Trophoblast cell (in vitro differentiated cells and primary cell): ENCODE results near the gene BSN.
"Not testable (repeated sequence)": the region's sequence is repeated elsewhere in the genome, so short reads cannot be mapped to it uniquely, and the experiment has no call there.

Experiments used
- DNase-seq, 2 donors: peaks; one replicate each; pipeline ENCODE4 v3.0.0-alpha.2; 2016
- H2AFZ ChIP-seq: 2 replicates; pipeline ENCODE4 v1.6.1; 2013; ENCODE audit warnings: low read length, moderate library complexity, mild to moderate bottlenecking; ENCODE audit not compliant: insufficient read depth, poor library complexity
- H2AK5ac ChIP-seq: 2 replicates; pipeline ENCODE4 v1.6.1; 2013; ENCODE audit warnings: mild to moderate bottlenecking, low read length
- H2BK120ac ChIP-seq: 2 replicates; pipeline ENCODE4 v1.6.1; 2013; ENCODE audit warnings: low read length, mild to moderate bottlenecking, moderate library complexity; ENCODE audit not compliant: insufficient read depth, poor library complexity
- H2BK12ac ChIP-seq: 2 replicates; pipeline ENCODE4 v1.6.1; 2013; ENCODE audit warnings: mild to moderate bottlenecking, low read length, moderate library complexity
- H2BK5ac ChIP-seq: 2 replicates; pipeline ENCODE4 v1.6.1; 2013; ENCODE audit warnings: low read length, low read depth, moderate library complexity, mild to moderate bottlenecking; ENCODE audit not compliant: poor library complexity
- H3K14ac ChIP-seq: 2 replicates; pipeline ENCODE4 v1.6.1; 2013; ENCODE audit warnings: mild to moderate bottlenecking, low read length
- H3K18ac ChIP-seq: 2 replicates; pipeline ENCODE4 v1.6.1; 2013; ENCODE audit warnings: mild to moderate bottlenecking, low read length
- H3K23ac ChIP-seq: 2 replicates; pipeline ENCODE4 v1.6.1; 2013; ENCODE audit warnings: low read length
- H3K27ac ChIP-seq: 2 replicates; pipeline ENCODE4 v1.5.1; 2013; ENCODE audit warnings: low read depth, mild to moderate bottlenecking, inconsistent platforms, low read length, moderate library complexity
- H3K27me3 ChIP-seq: 2 replicates; pipeline ENCODE4 v1.6.1; 2013; ENCODE audit warnings: inconsistent platforms, mild to moderate bottlenecking, low read length, moderate library complexity; ENCODE audit not compliant: insufficient read depth
- H3K36me3 ChIP-seq, 2 experiments: 1 replicate in 1 of 2; 2 replicates in 1 of 2; pipeline ENCODE4 v1.6.1; 2013; ENCODE audit warnings: low read length in 2 of 2, mild to moderate bottlenecking in 2 of 2, moderate library complexity in 1 of 2; ENCODE audit not compliant: insufficient read depth in 2 of 2, control insufficient read depth in 1 of 2
- H3K4ac ChIP-seq: 2 replicates; pipeline ENCODE4 v1.6.1; 2013; ENCODE audit warnings: low read depth, mild to moderate bottlenecking, low read length, moderate library complexity
- H3K4me1 ChIP-seq, 2 experiments: 1 replicate in 1 of 2; 2 replicates in 1 of 2; pipeline ENCODE4 v1.6.1; 2013; ENCODE audit warnings: low read length in 2 of 2, mild to moderate bottlenecking in 2 of 2, moderate library complexity in 1 of 2; ENCODE audit not compliant: insufficient read depth in 2 of 2, control insufficient read depth in 1 of 2
- H3K4me2 ChIP-seq: 2 replicates; pipeline ENCODE4 v1.6.1; 2013; ENCODE audit warnings: inconsistent platforms, mild to moderate bottlenecking, low read length, moderate library complexity
- H3K4me3 ChIP-seq: 2 replicates; pipeline ENCODE4 v1.5.1; 2013; ENCODE audit warnings: mild to moderate bottlenecking, low read depth, low read length, inconsistent platforms
- H3K79me1 ChIP-seq: one replicate; pipeline ENCODE4 v1.6.1; 2013; ENCODE audit warnings: low read length
- H3K79me2 ChIP-seq: 2 replicates; pipeline ENCODE4 v1.6.1; 2013; ENCODE audit warnings: low read length, mild to moderate bottlenecking; ENCODE audit not compliant: control insufficient read depth, insufficient read depth, poor library complexity
- H3K9ac ChIP-seq: 2 replicates; pipeline ENCODE4 v1.6.1; 2013; ENCODE audit warnings: mild to moderate bottlenecking, low read length
- H3K9me3 ChIP-seq: 2 replicates; pipeline ENCODE4 v1.6.1; 2013; ENCODE audit warnings: low read depth, mild to moderate bottlenecking, control low read depth, inconsistent platforms, low read length; ENCODE audit not compliant: insufficient read depth
- H4K12ac ChIP-seq: 2 replicates; pipeline ENCODE4 v1.6.1; 2013; ENCODE audit warnings: low read depth, mild to moderate bottlenecking, low read length, moderate library complexity
- H4K8ac ChIP-seq: 2 replicates; pipeline ENCODE4 v1.6.1; 2013; ENCODE audit warnings: low read depth, mild to moderate bottlenecking, low read length, moderate library complexity
- H4K91ac ChIP-seq: one replicate; pipeline ENCODE4 v1.6.1; 2013; ENCODE audit warnings: low read depth, mild to moderate bottlenecking, low read length, moderate library complexity
- WGBS: extraction: QIAGEN DNeasy Blood & Tissue Kit; methylation state at CpG from one replicate; pipeline ENCODE4 v1.1.7; 2013; ENCODE audit warnings: missing lambda C conversion rate; ENCODE audit not compliant: insufficient read length, insufficient coverage; ENCODE audit errors: extremely low coverage; 5-methylcytosine and 5-hydroxymethylcytosine counted together

The BSN gene

GRCh38 chr3:49681543-49681942 is 127.3 kb downstream of the BSN start:
- Histone ChIP-seq H3K27ac (no peak overlapping the region), H2AFZ (no peak overlapping the region), H3K4me2 (no peak overlapping the region), H3K36me3 (peaks cover 77 to 78% of the 10 kb centered on the region in 2 experiments), H4K8ac (no peak overlapping the region), H2BK120ac (no peak overlapping the region), H2AK5ac (no peak overlapping the region), H3K9me3 (no peaks in the 10 kb centered on the region), H3K27me3 (no peaks in the 10 kb centered on the region), H3K18ac (no peak overlapping the region), H2BK5ac (no peak overlapping the region), H2BK12ac (no peak overlapping the region), H3K14ac (no peak overlapping the region), H4K12ac (no peak overlapping the region), H3K9ac (no peak overlapping the region), H3K4me1 (peaks cover 0 to 4% of the 10 kb centered on the region in 2 experiments), H3K79me1 (peaks cover 2% of the 10 kb centered on the region), H3K23ac (no peak overlapping the region), H4K91ac (no peak overlapping the region), H3K4ac (no peak overlapping the region), H3K4me3 (no peak overlapping the region), H3K79me2 (no peaks in the 10 kb centered on the region)
- no peak for DNase-seq
- no CpG with 5 or more reads among the region's 4 CpGs for WGBS

- H3K27me3 ChIP-seq, result no peaks in the 10 kb centered on the region
- no peak overlapping the region for H4K12ac ChIP-seq
- peaks cover 2% of the 10 kb centered on the region for H3K79me2 ChIP-seq
- no peak overlapping the region for H3K23ac ChIP-seq
- H3K4me3 ChIP-seq, result no peak overlapping the region
- no peak overlapping the region for H4K91ac ChIP-seq
- H2BK5ac ChIP-seq, result no peak overlapping the region
- no peak overlapping the region for H2AK5ac ChIP-seq
- peaks cover 62% of the 10 kb centered on the region in 2 experiments for H3K36me3 ChIP-seq
- WGBS, result no CpG with 5 or more reads among the region's 6 CpGs
- H3K9me3 ChIP-seq, result no peaks in the 10 kb centered on the region
- no peak overlapping the region for H3K9ac ChIP-seq
- no peak for DNase-seq
- H3K14ac ChIP-seq, result no peak overlapping the region
- no peak overlapping the region for H3K18ac ChIP-seq
- no peak overlapping the region for H2BK120ac ChIP-seq
- H3K4ac ChIP-seq, result no peak overlapping the region
- peaks cover 0 to 7% of the 10 kb centered on the region in 2 experiments for H3K4me1 ChIP-seq
- no peak overlapping the region for H4K8ac ChIP-seq
- no peak overlapping the region for H2AFZ ChIP-seq
- H3K4me2 ChIP-seq, result no peak overlapping the region
- H2BK12ac ChIP-seq, result no peak overlapping the region
- H3K27ac ChIP-seq, result no peak overlapping the region
- H3K79me1 ChIP-seq, result peaks cover 2% of the 10 kb centered on the region
Observed at GRCh38 chr3:49683162-49683561, 128.9 kb downstream of the BSN start.

- H3K14ac ChIP-seq, H3K9me3 ChIP-seq, H3K23ac ChIP-seq, DNase-seq, H3K4me2 ChIP-seq, H3K18ac ChIP-seq, H4K91ac ChIP-seq, H2BK5ac ChIP-seq, H3K4ac ChIP-seq, H3K79me1 ChIP-seq, H2BK12ac ChIP-seq, H4K8ac ChIP-seq, H3K4me3 ChIP-seq, H2AK5ac ChIP-seq, H3K27ac ChIP-seq, H2BK120ac ChIP-seq, H3K79me2 ChIP-seq, H3K27me3 ChIP-seq, H3K9ac ChIP-seq, H2AFZ ChIP-seq, H4K12ac ChIP-seq: not testable (repeated sequence)
- Histone ChIP-seq H3K4me1 (peaks cover 3 to 12% of the 10 kb centered on the region in 2 experiments), H3K36me3 (peaks cover 49 to 50% of the 10 kb centered on the region in 2 experiments)
- WGBS, result no CpG with 5 or more reads among the region's 2 CpGs
Observed at GRCh38 chr3:49684453-49684852, 130.2 kb downstream of the BSN start.

GRCh38 chr3:49685103-49685502 is 130.8 kb downstream of the BSN start:
- H3K36me3 ChIP-seq, result peaks cover 43 to 44% of the 10 kb centered on the region in 2 experiments
- WGBS, result no CpG with 5 or more reads among the region's 10 CpGs

More at GRCh38 chr3:49685103-49685502, 130.8 kb downstream of the BSN start:
- H3K14ac ChIP-seq, H3K4ac ChIP-seq, H4K91ac ChIP-seq, H3K79me2 ChIP-seq, H4K12ac ChIP-seq, H2BK12ac ChIP-seq, H3K18ac ChIP-seq, H3K79me1 ChIP-seq, H2BK120ac ChIP-seq, H3K4me2 ChIP-seq, H2BK5ac ChIP-seq, H4K8ac ChIP-seq, H3K27me3 ChIP-seq, H2AFZ ChIP-seq, H3K23ac ChIP-seq, H2AK5ac ChIP-seq, H3K27ac ChIP-seq, H3K4me3 ChIP-seq, H3K9me3 ChIP-seq, H3K9ac ChIP-seq: not testable (repeated sequence)
- peak in 1 of 2 donors; percentile 56 for DNase-seq
- H3K4me1 ChIP-seq, result peaks cover 3 to 15% of the 10 kb centered on the region in 2 experiments
